Common myeloid progenitor, CD34-positive (primary cell): Measurements from ENCODE around the gene CAPN11.
A peak's percentile ranks its signal among the peaks of the same experiment; 100 is the strongest.

Experiments
- CTCF ChIA-PET: fragments of 350-600 bp; sonication (Branson Sonifier 250); formaldehyde crosslinking; loops from one replicate; lab custom pipeline; 2021; ENCODE audit warnings: antibody characterized with exemption; lab: Charles Lee
- POLR2A ChIA-PET: fragments of 350-600 bp; sonication (Branson Sonifier 250); formaldehyde crosslinking; loops from one replicate; lab custom pipeline; 2021; ENCODE audit warnings: antibody characterized with exemption; lab: Charles Lee
- DNase-seq, 3 donors: peaks; one replicate each; pipeline versions ENCODE4 v3.0.0 to v3.0.0-alpha.2; 2013
- H3K27ac ChIP-seq, 2 experiments: 1 replicate in 1 of 2; 2 replicates in 1 of 2; pipeline ENCODE4 v1.7.0; 2013; ENCODE audit warnings: inconsistent platforms in 2 of 2, low read length in 2 of 2, mild to moderate bottlenecking in 2 of 2, low read depth in 1 of 2, moderate library complexity in 1 of 2; ENCODE audit not compliant: severe bottlenecking in 2 of 2, insufficient read depth in 1 of 2, poor library complexity in 1 of 2
- H3K27me3 ChIP-seq, 5 experiments: replicated peaks in 2 of 5; 1 replicate in 3 of 5; 2 replicates in 2 of 5; pipeline versions ENCODE4 v1.6.1 to v1.7.0; 2013; ENCODE audit warnings: low read length in 4 of 5, mild to moderate bottlenecking in 2 of 5, moderate library complexity in 2 of 5, inconsistent platforms in 1 of 5; ENCODE audit not compliant: insufficient read depth in 5 of 5, control insufficient read depth in 4 of 5
- H3K36me3 ChIP-seq, 4 experiments: 1 replicate in 2 of 4; 2 replicates in 2 of 4; pipeline versions ENCODE4 v1.6.1 to v1.7.0; 2013; ENCODE audit warnings: low read length in 3 of 4, control low read depth in 1 of 4, mild to moderate bottlenecking in 1 of 4; ENCODE audit not compliant: control insufficient read depth in 4 of 4, insufficient read depth in 4 of 4
- H3K4me1 ChIP-seq, 4 experiments: 1 replicate in 3 of 4; 2 replicates in 1 of 4; pipeline versions ENCODE4 v1.6.1 to v1.7.1; 2013; ENCODE audit warnings: low read length in 3 of 4, mild to moderate bottlenecking in 3 of 4, control low read depth in 1 of 4, inconsistent platforms in 1 of 4, moderate library complexity in 1 of 4; ENCODE audit not compliant: control insufficient read depth in 4 of 4, insufficient read depth in 4 of 4; ENCODE audit errors: control extremely low read depth in 1 of 4
- H3K4me3 ChIP-seq, 7 experiments: 1 replicate in 4 of 7; 2 replicates in 3 of 7; pipeline versions ENCODE4 v1.5.1 to v1.7.0; 2013; ENCODE audit warnings: mild to moderate bottlenecking in 7 of 7, low read length in 6 of 7, moderate library complexity in 6 of 7, inconsistent platforms in 2 of 7, low read depth in 2 of 7, control low read depth in 1 of 7; ENCODE audit not compliant: insufficient read depth in 4 of 7, control insufficient read depth in 1 of 7; ENCODE audit errors: extremely low read depth in 1 of 7
- H3K9me3 ChIP-seq, 5 experiments: 1 replicate in 4 of 5; 2 replicates in 1 of 5; pipeline versions ENCODE4 v1.6.1 to v1.7.1; 2013; ENCODE audit warnings: low read length in 4 of 5, mild to moderate bottlenecking in 2 of 5, inconsistent platforms in 1 of 5, low read depth in 1 of 5, moderate library complexity in 1 of 5; ENCODE audit not compliant: control insufficient read depth in 4 of 5, insufficient read depth in 2 of 5; ENCODE audit errors: control extremely low read depth in 1 of 5
- WGBS: methylation state at CpG from one replicate; pipeline ENCODE4 v1.1.5; 2013; ENCODE audit not compliant: insufficient coverage; 5-methylcytosine and 5-hydroxymethylcytosine counted together

CAPN11 gene

DNA sequence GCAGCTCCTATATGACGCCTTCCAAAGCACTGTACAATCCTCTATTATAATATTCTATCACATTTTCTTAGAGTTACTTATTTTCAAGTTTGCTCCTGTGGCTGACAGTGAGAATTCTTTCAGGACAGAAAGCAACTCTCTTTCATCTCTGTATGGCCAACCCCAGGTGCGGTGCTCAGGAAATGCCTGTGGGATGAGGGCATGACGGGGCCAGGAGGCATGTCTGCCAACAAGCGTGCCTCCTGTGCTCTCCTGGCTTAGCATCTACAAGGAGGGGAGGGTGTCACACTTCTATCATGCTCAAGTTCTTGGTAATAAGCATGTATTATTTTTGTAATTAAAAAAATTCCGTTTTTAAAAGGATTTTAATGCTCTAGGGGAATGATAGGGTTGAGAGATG, 42.8 kb upstream of the CAPN11 start:
- CTCF ChIA-PET: interaction anchor here (1.5 to 12.6 kb wide), 3 partner anchors 10 to 35 kb away, joined by 5 to 128 read pairs (median 6); no protein-coding TSS in a partner anchor
- Histone ChIP-seq H3K27me3 (peaks cover 0 to 11% (median 6%) of the 10 kb centered on the region in 5 experiments), H3K27ac (no peak overlapping the region), H3K9me3 (no peaks in the 10 kb centered on the region), H3K4me3 (no peak overlapping the region), H3K4me1 (no peaks in the 10 kb centered on the region), H3K36me3 (peaks cover 16 to 50% (median 31%) of the 10 kb centered on the region in 4 experiments)
- no peak for DNase-seq
- POLR2A ChIA-PET: no interaction called here
- WGBS: 90% methylated on average over 2 of the region's 5 CpGs

DNA sequence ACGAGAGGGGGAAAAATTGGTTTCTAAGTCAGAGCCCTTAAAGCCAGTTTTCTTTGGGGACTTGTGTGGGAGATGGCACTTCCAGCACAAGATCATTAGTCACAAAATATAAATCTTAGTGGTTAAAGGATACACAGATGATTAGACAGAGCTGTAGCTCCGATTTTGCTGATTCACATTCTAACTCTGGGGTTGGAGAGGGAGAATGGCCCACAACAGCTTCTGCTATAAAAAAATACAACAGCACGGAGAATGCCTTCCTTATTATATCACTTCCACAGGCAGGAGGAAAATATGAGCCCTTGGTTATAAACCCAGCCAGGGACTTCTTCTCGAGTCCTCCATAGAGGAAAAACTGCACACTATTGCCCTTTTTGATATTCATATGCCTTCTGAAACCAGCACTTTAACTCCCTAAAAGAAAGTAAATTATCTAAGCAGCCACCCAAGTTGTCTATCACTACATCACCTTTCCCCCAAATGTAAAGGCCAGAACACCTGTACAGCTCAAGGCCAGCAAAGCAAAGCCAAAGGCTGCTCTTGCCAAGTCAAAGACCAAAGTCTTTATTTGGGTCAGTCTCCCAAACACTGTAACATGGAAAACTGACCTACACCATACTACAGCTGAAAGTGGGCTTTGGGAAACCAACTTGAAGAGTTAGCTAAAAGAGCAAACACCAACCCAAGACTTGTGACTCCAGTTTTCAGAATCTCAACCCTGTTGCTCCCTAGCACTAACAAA, 41.8 kb upstream of the CAPN11 start:
- no peak overlapping the region for H3K27ac ChIP-seq
- H3K36me3 ChIP-seq: peaks cover 8 to 40% (median 24%) of the 10 kb centered on the region in 4 experiments
- ChIA-PET CTCF (interaction anchor here (0.6 to 12.6 kb wide), 6 partner anchors 18 to 308 kb away, joined by 3 to 128 read pairs (median 4); no protein-coding TSS in a partner anchor), POLR2A (no interaction called here)
- peaks cover 0 to 18% (median 6%) of the 10 kb centered on the region in 5 experiments for H3K27me3 ChIP-seq
- no peaks in the 10 kb centered on the region for H3K9me3 ChIP-seq
- no peak for DNase-seq
- no peaks in the 10 kb centered on the region for H3K4me1 ChIP-seq
- WGBS: no CpG with 5 or more reads among the region's 4 CpGs
- H3K4me3 ChIP-seq: no peak overlapping the region

DNA sequence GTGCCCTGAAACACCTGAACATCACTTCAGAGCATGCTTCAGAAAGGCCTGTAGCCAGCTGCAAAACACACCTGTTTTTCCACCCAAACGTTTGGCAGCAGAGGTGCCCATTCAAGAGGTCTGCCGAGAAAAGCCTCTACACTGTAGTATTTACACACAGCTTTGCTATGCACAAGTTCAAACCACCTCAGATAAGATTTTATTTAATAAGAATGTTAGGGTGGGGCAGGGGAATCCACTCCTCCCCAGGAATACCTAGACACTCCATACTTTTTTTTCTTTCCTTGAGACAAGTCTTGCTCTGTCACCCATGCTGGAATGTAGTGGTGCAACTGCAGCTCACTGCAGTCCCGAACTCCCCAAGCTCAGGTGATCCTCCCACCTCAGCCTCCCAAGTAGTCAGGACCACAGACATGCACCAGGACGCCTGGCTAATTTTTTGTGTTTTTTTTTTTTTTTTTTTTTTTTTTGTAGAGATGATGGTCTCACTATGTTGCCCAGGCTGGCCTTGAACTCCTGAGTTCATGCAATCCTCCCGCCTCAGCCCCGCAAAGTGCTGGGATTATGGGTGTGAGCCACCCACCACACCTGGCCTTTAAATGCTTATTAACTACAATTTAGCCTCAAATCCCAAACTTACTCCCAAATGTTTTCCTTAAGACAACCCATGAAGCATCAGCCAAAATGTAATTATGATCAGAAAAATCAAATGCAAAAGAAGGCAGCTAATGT, 41.1 kb upstream of the CAPN11 start:
- peaks cover 3 to 6% (median 4%) of the 10 kb centered on the region in 4 experiments for H3K4me1 ChIP-seq
- no peaks in the 10 kb centered on the region for H3K9me3 ChIP-seq
- peaks cover 3 to 36% (median 18%) of the 10 kb centered on the region in 4 experiments for H3K36me3 ChIP-seq
- H3K27me3 ChIP-seq: peaks cover 0 to 18% (median 6%) of the 10 kb centered on the region in 5 experiments
- POLR2A ChIA-PET: interaction anchor here (0.6 kb wide), 1 partner anchor 20 kb away, joined by 3 read pairs; no protein-coding TSS in a partner anchor
- H3K27ac ChIP-seq: no peak overlapping the region
- H3K4me3 ChIP-seq: no peak overlapping the region
- DNase-seq: no peak
- 100% methylated on average over 4 of the region's 6 CpGs for WGBS
- CTCF ChIA-PET: interaction anchor here (0.5 to 12.6 kb wide), 9 partner anchors 14 to 581 kb away, joined by 3 to 128 read pairs (median 4); no protein-coding TSS in a partner anchor

DNA sequence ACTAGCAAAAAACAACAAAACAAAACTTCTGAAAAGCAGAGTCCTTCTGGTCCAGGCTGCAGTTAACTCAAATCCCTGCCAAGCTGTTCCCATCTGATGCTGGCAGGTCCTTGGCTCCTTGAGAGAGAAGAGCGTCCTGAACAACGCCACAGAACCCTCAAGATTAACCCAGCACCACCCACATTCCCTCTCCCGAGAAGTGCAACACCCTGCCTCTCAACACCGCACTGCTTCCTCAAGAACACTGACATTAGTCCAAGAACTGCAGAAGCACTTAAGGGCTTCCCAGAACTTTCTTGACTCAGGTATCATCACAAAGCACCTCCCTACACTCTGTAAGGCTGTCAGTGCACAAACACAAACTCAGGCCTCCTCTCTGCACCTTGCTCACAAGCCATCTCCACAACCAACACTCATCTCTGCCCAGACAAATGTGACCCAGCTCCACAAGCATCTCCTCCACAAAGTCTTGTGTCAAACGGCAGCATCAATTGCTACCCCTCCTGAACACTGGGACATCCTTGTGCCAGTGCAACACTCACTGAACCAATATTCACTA, 38.8 kb upstream of the CAPN11 start:
- Histone ChIP-seq H3K4me3 (no peak overlapping the region), H3K36me3 (peaks cover 2 to 19% (median 6%) of the 10 kb centered on the region in 4 experiments), H3K9me3 (no peaks in the 10 kb centered on the region), H3K4me1 (peaks cover 14 to 25% (median 21%) of the 10 kb centered on the region in 4 experiments), H3K27me3 (peaks cover 0 to 18% (median 6%) of the 10 kb centered on the region in 5 experiments), H3K27ac (no peak overlapping the region)
- 100% methylated on average over 3 of the region's 5 CpGs for WGBS
- CTCF ChIA-PET: interaction anchor here (1.5 to 2.0 kb wide), 3 partner anchors 9 to 149 kb away, joined by 5 read pairs; no protein-coding TSS in a partner anchor
- DNase-seq: no peak
- POLR2A ChIA-PET: no interaction called here

DNA sequence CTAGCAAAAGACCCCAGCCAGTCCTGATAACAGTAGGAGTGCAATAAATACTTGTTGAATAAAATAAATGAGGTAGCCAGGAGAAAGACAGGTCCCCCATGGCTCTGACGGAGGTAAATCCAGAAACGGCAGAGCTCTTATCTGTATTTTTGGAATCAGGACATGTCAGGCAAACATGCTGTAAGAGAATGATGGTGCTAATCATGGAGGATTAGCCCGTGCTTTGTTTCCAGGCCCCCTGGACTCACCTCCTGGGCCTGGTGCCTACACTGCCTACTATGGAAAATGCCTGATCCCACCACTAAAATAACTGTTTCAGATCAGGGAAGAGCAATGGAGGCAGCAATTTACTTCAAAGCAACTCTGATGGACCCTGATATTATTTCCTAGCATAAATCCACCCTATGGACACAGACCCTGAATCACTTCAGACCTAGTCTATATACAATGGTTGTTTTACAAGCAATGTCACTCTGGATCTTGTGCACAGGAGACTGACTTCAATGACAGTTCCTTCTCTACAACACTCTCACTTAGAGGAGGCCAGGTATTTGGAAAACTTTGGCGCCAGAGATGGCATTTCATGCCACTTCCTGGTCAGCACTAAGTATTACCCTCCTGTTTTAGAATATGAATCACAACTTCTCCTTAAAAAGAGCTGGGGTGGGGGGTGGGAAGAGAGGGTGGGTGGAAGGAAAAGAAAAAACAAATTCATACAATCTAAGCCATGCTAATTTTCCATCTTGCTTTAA, 37.8 kb upstream of the CAPN11 start:
- Histone ChIP-seq H3K27me3 (peaks cover 0 to 23% (median 6%) of the 10 kb centered on the region in 5 experiments), H3K4me1 (peaks cover 14 to 36% (median 27%) of the 10 kb centered on the region in 4 experiments), H3K27ac (no peak overlapping the region), H3K9me3 (no peaks in the 10 kb centered on the region), H3K4me3 (no peak overlapping the region), H3K36me3 (peaks cover 0 to 11% (median 2%) of the 10 kb centered on the region in 4 experiments)
- CTCF ChIA-PET: interaction anchor here (0.6 to 1.5 kb wide), 2 partner anchors 8 to 58 kb away, joined by 3 to 5 read pairs; no protein-coding TSS in a partner anchor
- DNase-seq: no peak
- WGBS: 92% methylated on average over 3 of the region's 4 CpGs
- POLR2A ChIA-PET: no interaction called here

DNA sequence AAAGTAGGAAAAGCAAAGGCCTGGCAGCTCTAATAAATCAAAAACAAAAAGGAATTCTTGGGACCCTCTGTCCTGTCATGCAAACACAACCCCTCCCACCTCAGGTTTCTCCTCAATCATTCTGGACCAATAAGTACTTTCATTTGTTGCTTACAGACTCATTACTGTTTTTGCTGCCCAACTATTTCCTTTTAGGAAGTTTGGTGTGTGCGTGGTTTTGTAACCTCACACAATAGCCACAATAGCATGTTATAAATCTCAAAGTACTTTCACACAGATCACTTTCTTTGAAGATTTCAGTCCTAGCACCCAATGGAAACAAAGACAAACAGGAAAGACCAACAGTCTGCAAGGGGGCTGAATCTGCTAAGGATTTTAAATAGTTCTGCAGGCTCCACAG, 35.8 kb upstream of the CAPN11 start:
- peak; percentile 49 to 78 (median 75) for DNase-seq
- ChIA-PET POLR2A (no interaction called here), CTCF (interaction anchor here (0.7 to 2.7 kb wide), 3 partner anchors 23 to 112 kb away, joined by 3 to 6 read pairs (median 4); no protein-coding TSS in a partner anchor)
- Histone ChIP-seq H3K4me3 (peak overlapping the region in 1 of 7 experiments; percentile 32), H3K9me3 (no peaks in the 10 kb centered on the region), H3K36me3 (peaks cover 0 to 9% (median 1%) of the 10 kb centered on the region in 4 experiments), H3K27ac (no peak overlapping the region), H3K27me3 (peaks cover 0 to 23% (median 6%) of the 10 kb centered on the region in 5 experiments), H3K4me1 (peaks cover 23 to 49% (median 35%) of the 10 kb centered on the region in 4 experiments)
- no CpG with 5 or more reads among the region's 1 CpG for WGBS
